Suprapubic skin (tissue), 4 donors: ENCODE results near the gene GSTP1. TPM values are rescaled to one million over a fixed set of nuclear protein-coding genes. Genes with fewer than 3 reads are reported as not detected.

Experiments used
- DNase-seq, 2 donors: peaks; one replicate each; pipeline ENCODE4 v3.0.0-alpha.2; 2019; ENCODE audit warnings: low spot score in 2 of 2
- H3K27ac ChIP-seq: fragments of 200-600 bp; sonication (generic); one replicate; pipeline ENCODE4 v1.5.1; 2019
- H3K27me3 ChIP-seq: fragments of 200-600 bp; sonication (generic); one replicate; pipeline ENCODE4 v1.5.1; 2019
- H3K36me3 ChIP-seq: fragments of 200-600 bp; sonication (generic); one replicate; pipeline ENCODE4 v1.5.1; 2019
- H3K4me1 ChIP-seq: fragments of 200-600 bp; sonication (generic); one replicate; pipeline ENCODE4 v1.5.1; 2019
- H3K4me3 ChIP-seq: fragments of 200-600 bp; sonication (generic); one replicate; pipeline ENCODE4 v1.5.1; 2019; ENCODE audit warnings: mild to moderate bottlenecking
- H3K9me3 ChIP-seq: fragments of 200-600 bp; sonication (generic); one replicate; pipeline ENCODE4 v1.5.1; 2019
- CTCF ChIP-seq, 2 donors: fragments of 200-600 bp in 1 of 2; fragments of 450-650 bp in 1 of 2; sonication (generic) in 1 of 2; IDR thresholded peaks; one replicate each; pipeline ENCODE4 v1.5.1; 2016 to 2019; ENCODE audit warnings: antibody characterized with exemption in 2 of 2, mild to moderate bottlenecking in 1 of 2, moderate library complexity in 1 of 2
- EP300 ChIP-seq: sonication (generic); formaldehyde crosslinking; IDR thresholded peaks from one replicate; pipeline ENCODE4 v1.6.1; 2017; ENCODE audit warnings: antibody characterized with exemption
- POLR2A ChIP-seq, 2 donors: fragments of 450-650 bp; IDR thresholded peaks; one replicate each; pipeline ENCODE4 v1.6.1; 2017; ENCODE audit warnings: antibody characterized with exemption in 2 of 2, mild to moderate bottlenecking in 2 of 2, moderate library complexity in 2 of 2
- POLR2AphosphoS5 ChIP-seq, 3 donors: sonication (generic); formaldehyde crosslinking; IDR thresholded peaks; one replicate each; pipeline ENCODE4 v1.6.1; 2017; ENCODE audit warnings: antibody characterized with exemption in 3 of 3
- WGBS: methylation state at CpG from one replicate; pipeline ENCODE4 v1.1.5; 2018; 5-methylcytosine and 5-hydroxymethylcytosine counted together
- total RNA-seq, 4 donors: library from RNA; depleted of rRNA; stranded (reverse); fragments of >200 nt; gene quantifications; one replicate each; pipeline ENCODE4 v1.1.0, GENCODE V29; 2016

GSTP1 gene
- total RNA-seq, 4 donors from 2014 or later = 564 to 1,559 (median 1,256) TPM

GRCh38 chr11:67626970-67627369 is 43.4 kb downstream of the GSTP1 start:
- DNase-seq = peak in 1 of 2 donors; percentile 64
- Histone ChIP-seq H3K27ac (no peak overlapping the region), H3K27me3 (no peaks in the 10 kb centered on the region), H3K36me3 (no peaks in the 10 kb centered on the region), H3K4me1 (peaks cover 35% of the 10 kb centered on the region), H3K4me3 (no peak overlapping the region), H3K9me3 (no peaks in the 10 kb centered on the region)
- TF ChIP-seq POLR2A (IDR thresholded peaks at IDR 0.05) = no peak
- TF ChIP-seq POLR2AphosphoS5 (IDR thresholded peaks at IDR 0.05) = no peak
- TF ChIP-seq EP300 = no peak
- TF ChIP-seq CTCF (IDR thresholded peaks at IDR 0.05) = no peak
- WGBS = 90% methylated on average over 7 of the region's 10 CpGs

- no peak overlapping the region for H3K4me3 ChIP-seq
- DNase-seq = peak in 1 of 2 donors; percentile 79
- no peaks in the 10 kb centered on the region for H3K9me3 ChIP-seq
- no peaks in the 10 kb centered on the region for H3K27me3 ChIP-seq
- H3K4me1 ChIP-seq = peaks cover 35% of the 10 kb centered on the region
- no peaks in the 10 kb centered on the region for H3K36me3 ChIP-seq
- H3K27ac ChIP-seq = peak overlapping the region; percentile 53
- TF ChIP-seq POLR2A (IDR thresholded peaks at IDR 0.05) (no peak), POLR2AphosphoS5 (IDR thresholded peaks at IDR 0.05) (no peak), CTCF (IDR thresholded peaks at IDR 0.05) (no peak), EP300 (no peak)
- WGBS = 50% methylated on average over 1 of the region's 6 CpGs
Measured at GRCh38 chr11:67627441-67627811, 43.8 kb downstream of the GSTP1 start.

- WGBS = 57% methylated on average over 7 of the region's 15 CpGs
- peaks cover 35% of the 10 kb centered on the region for H3K4me1 ChIP-seq
- peak overlapping the region; percentile 53 for H3K27ac ChIP-seq
- DNase-seq = peak; percentile 64 to 79
- TF ChIP-seq EP300 = no peak
- no peak for TF ChIP-seq POLR2AphosphoS5 (IDR thresholded peaks at IDR 0.05)
- TF ChIP-seq CTCF (IDR thresholded peaks at IDR 0.05) = no peak
- no peak for TF ChIP-seq POLR2A (IDR thresholded peaks at IDR 0.05)
- no peaks in the 10 kb centered on the region for H3K9me3 ChIP-seq
- H3K36me3 ChIP-seq = no peaks in the 10 kb centered on the region
- no peak overlapping the region for H3K4me3 ChIP-seq
- H3K27me3 ChIP-seq = no peaks in the 10 kb centered on the region
Measured at GRCh38 chr11:67627812-67628624, 44.4 kb downstream of the GSTP1 start.

GRCh38 chr11:67628710-67629385 is 45.2 kb downstream of the GSTP1 start:
- no peaks in the 10 kb centered on the region for H3K36me3 ChIP-seq
- no peaks in the 10 kb centered on the region for H3K27me3 ChIP-seq
- no peaks in the 10 kb centered on the region for H3K9me3 ChIP-seq
- peak overlapping the region; percentile 93 for H3K27ac ChIP-seq
- no CpG with 5 or more reads among the region's 25 CpGs for whole genome bisulfite sequencing
- H3K4me1 ChIP-seq = peaks cover 35% of the 10 kb centered on the region
- peak overlapping the region; percentile 79 for H3K4me3 ChIP-seq
- peak; percentile 67 to 69 for DNase-seq
- TF ChIP-seq EP300 = no peak
- no peak for TF ChIP-seq POLR2AphosphoS5 (IDR thresholded peaks at IDR 0.05)
- TF ChIP-seq POLR2A (IDR thresholded peaks at IDR 0.05) = no peak
- no peak for TF ChIP-seq CTCF (IDR thresholded peaks at IDR 0.05)
